Measurements from ENCODE around the gene GSTA4.

GRCh38 chr6:52933778-52934177, 61.3 kb downstream of the GSTA4 start:
- TF ChIP-seq CTCF (IDR thresholded peaks at IDR 0.05; ENCODE audit: poor library complexity, severe bottlenecking), result no peak
- no peak for TF ChIP-seq SMC3 (conservative IDR thresholded peaks at IDR 0.05; ENCODE audit: poor library complexity)
- TF ChIP-seq EP300 (conservative IDR thresholded peaks at IDR 0.05; ENCODE audit: poor library complexity, severe bottlenecking), result no peak
- TF ChIP-seq POLR2AphosphoS5 (IDR thresholded peaks at IDR 0.05), result no peak
- no peak for TF ChIP-seq EZH2 (IDR thresholded peaks at IDR 0.05; ENCODE audit: borderline replicate concordance, insufficient read depth, low read length, poor library complexity, severe bottlenecking)
- no peak for TF ChIP-seq REST (IDR thresholded peaks at IDR 0.05; ENCODE audit: borderline replicate concordance)
- TF ChIP-seq RAD21 (conservative IDR thresholded peaks at IDR 0.05), result no peak

Measured in neural cell (in vitro differentiated cells).